OCI-LY3 (cell line): Measurements from ENCODE around the gene ADIRF.
"Not testable (repeated sequence)": the region's sequence is repeated elsewhere in the genome, so short reads cannot be mapped to it uniquely, and the experiment has no call there.

Experiments
- H2AFZ ChIP-seq: fragments of 200-600, 300-600 bp; shearing (Covaris generic); 2 replicates; pipeline ENCODE4 v1.6.0; 2014; ENCODE audit warnings: antibody characterized with exemption, low read depth, low read length
- H3K27ac ChIP-seq: fragments of 200-600, 300-600 bp; sonication (generic); 2 replicates; pipeline ENCODE4 v1.5.1; 2014; ENCODE audit warnings: mild to moderate bottlenecking, low read length, moderate library complexity, mixed read lengths
- H3K27me3 ChIP-seq: fragments of 200-600, 300-600 bp; sonication (generic); 2 replicates; pipeline ENCODE4 v1.6.1; 2014; ENCODE audit warnings: low read depth, low read length, mixed read lengths
- H3K36me3 ChIP-seq: fragments of 200-600, 300-600 bp; sonication (generic); replicated peaks from 2 replicates; pipeline ENCODE3; 2014; ENCODE audit warnings: low read depth, low read length, mixed read lengths
- H3K4me1 ChIP-seq: fragments of 300-600, 200-600 bp; sonication (generic); 2 replicates; pipeline ENCODE4 v1.6.1; 2014; ENCODE audit warnings: low read length, mixed read lengths
- H3K4me2 ChIP-seq: fragments of 200-600, 300-600 bp; sonication (generic); 2 replicates; pipeline ENCODE4 v1.6.1; 2014; ENCODE audit warnings: low read length, mixed read lengths
- H3K4me3 ChIP-seq: fragments of 300-600, 200-600 bp; sonication (generic); 2 replicates; pipeline ENCODE4 v1.5.1; 2014; ENCODE audit warnings: antibody characterized with exemption, mild to moderate bottlenecking, low read length, moderate library complexity
- H3K79me2 ChIP-seq: fragments of 300-600, 200-600 bp; shearing (Covaris generic); 2 replicates; pipeline ENCODE4 v1.6.1; 2014; ENCODE audit warnings: mild to moderate bottlenecking, low read length, mixed read lengths
- H3K9ac ChIP-seq: fragments of 300-600, 200-600 bp; shearing (Covaris generic); 2 replicates; pipeline ENCODE4 v1.6.0; 2014; ENCODE audit warnings: mild to moderate bottlenecking, low read length, moderate library complexity
- H3K9me3 ChIP-seq: fragments of 200-600, 300-600 bp; shearing (Covaris generic); 2 replicates; pipeline ENCODE4 v1.6.1; 2014; ENCODE audit warnings: low read length, mixed read lengths; ENCODE audit not compliant: insufficient read depth
- H4K20me1 ChIP-seq: fragments of 200-600, 300-600 bp; sonication (generic); 2 replicates; pipeline ENCODE4 v1.6.1; 2016; ENCODE audit warnings: low read length, mixed read lengths; ENCODE audit not compliant: insufficient read depth
- EZH2phosphoT487 ChIP-seq: fragments of 200-600 bp; shearing (Covaris generic); IDR thresholded peaks from 2 replicates; pipeline ENCODE4 v1.6.1; 2018; ENCODE audit warnings: antibody characterized with exemption, mixed run types, low read depth
- TF ChIP-seq, protein P1 (sequence below): fragments of 200-600, 300-600 bp; sonication (generic); IDR thresholded peaks from 2 replicates; pipeline ENCODE4 v1.5.1; 2014; ENCODE audit warnings: antibody characterized with exemption, low read length, low read depth

ADIRF gene

DNA sequence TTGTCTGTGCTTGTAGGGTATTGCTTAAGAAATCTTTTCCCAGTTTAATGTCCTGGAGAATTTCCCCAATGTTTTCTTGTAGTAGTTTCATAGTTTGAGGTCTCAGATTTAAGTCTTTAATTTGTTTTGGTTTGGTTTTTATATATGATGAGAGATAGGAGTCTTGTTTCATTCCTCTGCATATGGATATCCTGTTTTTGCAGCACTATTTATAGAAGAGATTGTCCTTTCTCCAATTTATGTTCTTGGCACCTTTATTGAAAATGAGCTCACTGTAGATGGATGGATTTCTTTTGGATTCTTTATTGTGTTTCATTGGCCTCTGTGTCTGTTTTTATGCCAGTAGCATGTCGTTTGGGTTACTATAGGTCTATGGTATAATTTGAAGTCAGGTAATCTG is 20.2 kb downstream of the ADIRF start:
- Histone ChIP-seq H2AFZ (no peak overlapping the region), H3K4me2 (no peak overlapping the region), H3K4me1 (no peaks in the 10 kb centered on the region), H3K79me2 (no peaks in the 10 kb centered on the region), H3K27ac (no peak overlapping the region), H3K27me3 (no peaks in the 10 kb centered on the region), H3K9ac (no peak overlapping the region), H4K20me1 (no peaks in the 10 kb centered on the region), H3K4me3 (no peak overlapping the region), H3K9me3 (no peaks in the 10 kb centered on the region), H3K36me3 (no peaks in the 10 kb centered on the region)
- TF ChIP-seq, protein P1, sequence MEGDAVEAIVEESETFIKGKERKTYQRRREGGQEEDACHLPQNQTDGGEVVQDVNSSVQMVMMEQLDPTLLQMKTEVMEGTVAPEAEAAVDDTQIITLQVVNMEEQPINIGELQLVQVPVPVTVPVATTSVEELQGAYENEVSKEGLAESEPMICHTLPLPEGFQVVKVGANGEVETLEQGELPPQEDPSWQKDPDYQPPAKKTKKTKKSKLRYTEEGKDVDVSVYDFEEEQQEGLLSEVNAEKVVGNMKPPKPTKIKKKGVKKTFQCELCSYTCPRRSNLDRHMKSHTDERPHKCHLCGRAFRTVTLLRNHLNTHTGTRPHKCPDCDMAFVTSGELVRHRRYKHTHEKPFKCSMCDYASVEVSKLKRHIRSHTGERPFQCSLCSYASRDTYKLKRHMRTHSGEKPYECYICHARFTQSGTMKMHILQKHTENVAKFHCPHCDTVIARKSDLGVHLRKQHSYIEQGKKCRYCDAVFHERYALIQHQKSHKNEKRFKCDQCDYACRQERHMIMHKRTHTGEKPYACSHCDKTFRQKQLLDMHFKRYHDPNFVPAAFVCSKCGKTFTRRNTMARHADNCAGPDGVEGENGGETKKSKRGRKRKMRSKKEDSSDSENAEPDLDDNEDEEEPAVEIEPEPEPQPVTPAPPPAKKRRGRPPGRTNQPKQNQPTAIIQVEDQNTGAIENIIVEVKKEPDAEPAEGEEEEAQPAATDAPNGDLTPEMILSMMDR: no peak
- no peak for TF ChIP-seq EZH2phosphoT487

DNA sequence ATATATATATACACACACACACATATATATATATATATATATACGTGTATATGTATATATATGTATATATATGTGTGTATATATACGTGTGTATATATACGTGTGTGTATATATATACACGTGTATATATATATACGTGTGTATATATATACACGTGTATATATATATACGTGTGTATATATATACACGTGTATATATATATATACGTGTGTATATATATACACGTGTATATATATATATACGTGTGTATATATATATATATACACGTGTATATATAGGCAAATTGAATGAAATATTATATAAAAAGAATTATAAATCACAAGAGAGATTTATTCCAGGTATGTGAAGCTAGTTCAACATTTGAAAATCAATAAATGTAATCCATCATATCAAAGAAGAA is 23.1 kb downstream of the ADIRF start:
- H4K20me1 ChIP-seq, H3K27ac ChIP-seq, H3K4me2 ChIP-seq, H2AFZ ChIP-seq, H3K36me3 ChIP-seq, H3K4me3 ChIP-seq, H3K9ac ChIP-seq, H3K27me3 ChIP-seq, H3K4me1 ChIP-seq, H3K79me2 ChIP-seq, H3K9me3 ChIP-seq: not testable (repeated sequence)

DNA sequence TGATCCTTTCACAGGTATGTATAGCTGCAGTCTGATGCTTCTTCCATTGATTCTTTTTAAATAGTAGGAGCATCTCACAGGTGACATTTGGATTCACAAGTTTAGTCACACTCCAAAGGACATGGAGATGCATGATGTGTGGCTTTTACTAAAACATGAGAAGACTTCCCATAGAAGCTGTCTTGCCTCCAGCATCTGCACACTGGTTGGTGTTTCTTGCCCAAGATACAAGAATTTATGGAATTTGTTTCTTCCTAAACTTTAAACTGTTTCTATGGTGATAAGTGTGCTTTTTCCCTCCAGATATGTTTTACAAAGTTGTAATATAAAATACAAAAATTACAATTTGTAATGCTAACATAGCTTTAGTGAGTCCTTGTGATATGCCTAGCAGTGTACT is 24.2 kb downstream of the ADIRF start:
- Histone ChIP-seq H3K4me2 (no peak overlapping the region), H3K4me3 (no peak overlapping the region), H3K4me1 (no peaks in the 10 kb centered on the region), H3K27me3 (no peaks in the 10 kb centered on the region), H3K9ac (no peak overlapping the region), H2AFZ (no peak overlapping the region), H3K9me3 (no peaks in the 10 kb centered on the region), H4K20me1 (no peaks in the 10 kb centered on the region), H3K79me2 (no peaks in the 10 kb centered on the region), H3K36me3 (no peaks in the 10 kb centered on the region), H3K27ac (no peak overlapping the region)
- TF ChIP-seq, protein P1: no peak
- no peak for TF ChIP-seq EZH2phosphoT487

DNA sequence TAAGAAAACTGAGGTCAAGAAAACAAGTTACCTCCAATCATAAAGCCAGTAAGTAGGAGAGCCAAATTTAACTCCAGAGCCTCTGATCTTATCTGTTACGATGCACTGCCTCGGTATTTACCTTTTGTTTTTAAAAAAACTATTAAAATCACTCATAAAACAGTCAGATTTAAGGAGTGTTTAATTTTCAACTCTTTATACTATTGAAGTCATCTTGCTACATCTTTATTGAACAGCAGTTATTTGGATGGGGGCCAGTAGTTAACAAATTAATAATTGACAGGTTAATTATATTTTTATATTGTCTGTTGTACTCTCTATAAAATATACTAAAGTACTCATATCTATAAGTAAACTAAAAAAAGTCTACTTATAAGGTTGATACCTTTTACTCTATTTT is 24.6 kb downstream of the ADIRF start:
- Histone ChIP-seq H3K4me1 (no peaks in the 10 kb centered on the region), H3K4me3 (no peak overlapping the region)
- no peak for TF ChIP-seq EZH2phosphoT487
- TF ChIP-seq, protein P1: no peak

DNA sequence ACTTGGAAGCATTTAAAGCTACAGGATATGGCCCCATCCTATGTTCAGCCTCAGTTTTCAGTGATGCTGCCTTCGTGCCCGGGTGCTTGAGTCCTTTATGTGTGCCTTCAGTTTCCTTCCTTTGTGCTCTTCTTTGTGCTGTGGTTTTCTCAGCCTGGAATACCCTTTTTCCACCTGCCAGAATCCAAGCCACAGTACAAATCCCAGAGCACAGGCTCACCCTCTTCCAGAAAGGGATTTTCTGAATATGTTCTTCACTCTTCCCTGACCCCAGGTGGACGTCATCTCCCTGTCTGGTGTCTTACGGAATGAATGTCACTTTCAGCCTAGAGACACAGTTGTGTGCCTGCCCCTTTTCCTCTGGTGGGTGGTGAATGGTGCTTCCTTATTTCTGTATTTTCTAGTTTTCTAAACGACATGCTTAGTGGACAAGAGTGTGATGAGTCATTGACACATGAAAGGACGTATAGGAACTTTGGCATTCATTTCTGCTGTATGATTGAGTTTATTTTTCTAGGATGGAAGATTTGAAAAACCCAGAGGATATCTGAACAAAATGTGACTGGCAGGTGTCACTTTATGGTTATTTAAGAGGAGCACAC is 31.6 kb downstream of the ADIRF start:
- H3K36me3 ChIP-seq, H2AFZ ChIP-seq, H3K27ac ChIP-seq, H3K9me3 ChIP-seq, H3K4me2 ChIP-seq, H3K9ac ChIP-seq, H3K27me3 ChIP-seq, H3K79me2 ChIP-seq, H4K20me1 ChIP-seq, H3K4me1 ChIP-seq, H3K4me3 ChIP-seq: not testable (repeated sequence)

More for the DNA sequence above, 24.6 kb downstream of the ADIRF start:
- H3K27ac ChIP-seq: no peak overlapping the region
- no peaks in the 10 kb centered on the region for H3K9me3 ChIP-seq
- no peaks in the 10 kb centered on the region for H4K20me1 ChIP-seq
- H2AFZ ChIP-seq: no peak overlapping the region
- H3K9ac ChIP-seq: no peak overlapping the region
- no peaks in the 10 kb centered on the region for H3K79me2 ChIP-seq
- H3K27me3 ChIP-seq: no peaks in the 10 kb centered on the region
- no peaks in the 10 kb centered on the region for H3K36me3 ChIP-seq
- H3K4me2 ChIP-seq: no peak overlapping the region
